CD4-positive, alpha-beta T cell (primary cell): ENCODE measurements around the gene BARHL1. TPM values are rescaled to one million over a fixed set of nuclear protein-coding genes. Genes with fewer than 3 reads are reported as not detected.

Experiments
- ATAC-seq: fragments of 200-7000 bp; cut with Tn5 transposase; one replicate; pipeline ENCODE4 v1.10.0; 2022; ENCODE audit warnings: mild to moderate bottlenecking; ENCODE audit not compliant: poor library complexity
- CTCF ChIA-PET: fragments of 350-600 bp; sonication (Branson Sonifier 250); formaldehyde crosslinking; loops from one replicate; lab custom pipeline; 2021; ENCODE audit warnings: antibody characterized with exemption, inconsistent platforms; lab: Charles Lee
- POLR2A ChIA-PET: fragments of 350-600 bp; sonication (Branson Sonifier 250); formaldehyde crosslinking; loops from one replicate; lab custom pipeline; 2021; ENCODE audit warnings: antibody characterized with exemption, inconsistent platforms; lab: Charles Lee
- DNase-seq, 14 experiments: peaks; one replicate each; pipeline ENCODE4 v3.0.0-alpha.2; 2013 to 2020; ENCODE audit warnings: mixed read lengths in 2 of 14
- H3K27ac ChIP-seq, 2 donors: one replicate each; pipeline versions ENCODE4 v1.5.1 to v1.7.0; 2013; ENCODE audit warnings: low read length in 2 of 2, low read depth in 1 of 2, mild to moderate bottlenecking in 1 of 2
- H3K27me3 ChIP-seq, 2 experiments: 1 replicate in 1 of 2; 2 replicates in 1 of 2; pipeline versions ENCODE4 v1.6.1 to v1.7.0; 2013; ENCODE audit warnings: low read length in 2 of 2, control low read depth in 1 of 2, mild to moderate bottlenecking in 1 of 2, moderate library complexity in 1 of 2; ENCODE audit not compliant: insufficient read depth in 2 of 2, control insufficient read depth in 1 of 2
- H3K36me3 ChIP-seq: one replicate; pipeline ENCODE4 v1.6.1; 2013; ENCODE audit warnings: low read length, control low read depth; ENCODE audit not compliant: insufficient read depth
- H3K4me1 ChIP-seq: one replicate; pipeline ENCODE4 v1.6.1; 2013; ENCODE audit warnings: low read length, control low read depth; ENCODE audit not compliant: insufficient read depth
- H3K4me3 ChIP-seq: one replicate; pipeline ENCODE4 v1.5.1; 2013; ENCODE audit warnings: mild to moderate bottlenecking, low read length, moderate library complexity
- H3K9me3 ChIP-seq, 2 experiments: 1 replicate in 1 of 2; 2 replicates in 1 of 2; pipeline versions ENCODE4 v1.6.1 to v1.7.0; 2013; ENCODE audit warnings: low read length in 2 of 2, mild to moderate bottlenecking in 2 of 2, control low read depth in 1 of 2, moderate library complexity in 1 of 2; ENCODE audit not compliant: control insufficient read depth in 1 of 2, insufficient read depth in 1 of 2
- H3K27ac Mint-ChIP-seq: one replicate; pipeline ENCODE4 v1.8.0; 2020; ENCODE audit warnings: mixed read lengths
- H3K27me3 Mint-ChIP-seq: one replicate; pipeline ENCODE4 v1.8.0; 2021; ENCODE audit warnings: mixed read lengths
- H3K36me3 Mint-ChIP-seq: one replicate; pipeline ENCODE4 v1.8.0; 2021; ENCODE audit warnings: low read depth, mixed read lengths
- H3K4me1 Mint-ChIP-seq: one replicate; pipeline ENCODE4 v1.8.0; 2021; ENCODE audit warnings: low read depth, mixed read lengths
- H3K4me3 Mint-ChIP-seq: one replicate; pipeline ENCODE4 v1.8.0; 2020; ENCODE audit warnings: mild to moderate bottlenecking, mixed read lengths
- H3K9me3 Mint-ChIP-seq: one replicate; pipeline ENCODE4 v1.8.0; 2020; ENCODE audit warnings: mixed read lengths
- CTCF ChIP-seq: fragments of 200-600 bp; IDR thresholded peaks from one replicate; pipeline ENCODE4 v1.8.0; 2022; ENCODE audit warnings: antibody characterized with exemption, mild to moderate bottlenecking
- intact Hi-C, 2 experiments: fragments of 100-400 bp; cut with DNase I in 1 of 2; cut with micrococcal nuclease in 1 of 2; formaldehyde crosslinking; loops; one replicate each; pipeline versions ENCODE4 v1.15.1 to v1.9.0; 2023 to 2025; cut with DNase I, micrococcal nuclease
- total RNA-seq, 174 experiments: library from RNA in 2 of 174; stranded (reverse) in 2 of 174; gene quantifications; one replicate each; pipeline ENCODE4 v1.2.3 and lab custom pipeline; 2021 to 2026

The BARHL1 gene
- total RNA-seq, 2 experiments from 2014 or later, result not detected

- POLR2A ChIA-PET, result no interaction called here
- Histone ChIP-seq H3K9me3 (peaks cover 0 to 21% of the 10 kb centered on the region in 2 experiments), H3K4me1 (peaks cover under 1% of the 10 kb centered on the region), H3K27ac (no peak overlapping the region), H3K4me3 (no peak overlapping the region), H3K36me3 (no peaks in the 10 kb centered on the region), H3K27me3 (peaks cover 53 to 66% of the 10 kb centered on the region in 2 experiments)
- ATAC-seq (no peak), DNase-seq (no peak)
- Mint-ChIP-seq H3K4me1 (no peaks in the 10 kb centered on the region), H3K36me3 (no peaks in the 10 kb centered on the region), H3K27me3 (peaks cover 62% of the 10 kb centered on the region), H3K9me3 (no peaks in the 10 kb centered on the region), H3K4me3 (no peak overlapping the region), H3K27ac (no peak overlapping the region)
- intact Hi-C loops, result no loop called here
- CTCF ChIA-PET, result no interaction called here
- no peak for TF ChIP-seq CTCF
Observed at GRCh38 chr9:132575811-132576210, 6.6 kb upstream of the BARHL1 start.

GRCh38 chr9:132577119-132577518, 5.3 kb upstream of the BARHL1 start:
- Histone ChIP-seq H3K27ac (no peak overlapping the region), H3K4me1 (peaks cover 14% of the 10 kb centered on the region), H3K27me3 (peaks cover 61 to 76% of the 10 kb centered on the region in 2 experiments), H3K36me3 (no peaks in the 10 kb centered on the region), H3K4me3 (no peak overlapping the region), H3K9me3 (peaks cover 0 to 33% of the 10 kb centered on the region in 2 experiments)
- DNase-seq, result no peak
- intact Hi-C loops, result no loop called here
- Mint-ChIP-seq H3K4me3 (no peak overlapping the region), H3K27me3 (peaks cover 75% of the 10 kb centered on the region), H3K4me1 (peaks cover 9% of the 10 kb centered on the region), H3K27ac (no peak overlapping the region), H3K36me3 (no peaks in the 10 kb centered on the region), H3K9me3 (no peaks in the 10 kb centered on the region)
- no peak for ATAC-seq
- POLR2A ChIA-PET, result no interaction called here
- CTCF ChIA-PET, result no interaction called here
- TF ChIP-seq CTCF, result no peak

GRCh38 chr9:132578367-132578932, 4.0 kb upstream of the BARHL1 start:
- H3K27ac Mint-ChIP-seq, result no peak overlapping the region
- H3K4me1 ChIP-seq, result peaks cover 17% of the 10 kb centered on the region
- ChIA-PET CTCF (no interaction called here), POLR2A (no interaction called here)
- no peak overlapping the region for H3K4me3 Mint-ChIP-seq
- no peaks in the 10 kb centered on the region for H3K36me3 Mint-ChIP-seq
- intact Hi-C loops, result no loop called here
- peaks cover 0 to 42% of the 10 kb centered on the region in 2 experiments for H3K9me3 ChIP-seq
- H3K36me3 ChIP-seq, result no peaks in the 10 kb centered on the region
- peaks cover 12% of the 10 kb centered on the region for H3K4me1 Mint-ChIP-seq
- no peak overlapping the region for H3K27ac ChIP-seq
- no peak for DNase-seq
- peaks cover 78% of the 10 kb centered on the region for H3K27me3 Mint-ChIP-seq
- H3K4me3 ChIP-seq, result no peak overlapping the region
- no peak for ATAC-seq
- peaks cover 73 to 85% of the 10 kb centered on the region in 2 experiments for H3K27me3 ChIP-seq
- TF ChIP-seq CTCF, result no peak
- H3K9me3 Mint-ChIP-seq, result no peaks in the 10 kb centered on the region
